ENCODE data around the gene SIGLEC6.
"Not testable (repeated sequence)": the region's sequence is repeated elsewhere in the genome, so short reads cannot be mapped to it uniquely, and the experiment has no call there.

SIGLEC6 gene

DNA sequence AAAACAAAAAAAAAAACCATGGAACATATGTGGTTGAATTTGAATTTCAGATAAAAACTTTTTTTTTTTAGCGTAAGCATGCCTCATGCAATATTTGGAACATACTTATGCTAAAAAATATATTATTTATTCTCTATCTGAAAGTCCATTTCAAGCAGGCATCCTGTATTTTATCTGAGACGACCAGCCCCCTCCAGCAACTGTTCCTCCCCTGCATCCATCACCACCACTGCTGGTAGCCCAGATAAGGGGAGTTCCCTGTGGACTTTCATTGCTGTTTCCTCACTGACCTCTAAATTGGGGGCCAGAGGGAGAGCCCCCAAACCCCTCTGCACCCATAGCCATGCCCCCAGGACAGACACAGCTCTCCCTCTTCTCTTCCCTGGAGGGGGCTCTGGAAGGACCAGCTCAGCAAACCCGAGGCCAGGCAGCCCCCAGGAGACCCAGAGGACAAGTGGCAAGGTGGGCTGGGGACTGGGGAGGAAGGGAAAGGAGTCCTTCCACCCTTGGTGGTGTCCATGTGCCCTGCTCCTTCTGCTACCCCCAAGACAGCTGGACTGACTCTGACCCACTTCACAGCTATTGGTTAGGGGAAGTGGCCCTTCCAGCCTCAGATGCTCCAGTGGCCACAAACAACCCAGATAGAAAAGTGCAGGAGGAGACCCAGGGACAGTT, 23.3 kb downstream of the SIGLEC6 start:
- DNase-seq, result no peak

GRCh38 chr19:51507640-51508058, 23.8 kb downstream of the SIGLEC6 start:
- no peak for DNase-seq

GRCh38 chr19:51507192-51507591, 24.3 kb downstream of the SIGLEC6 start:
- DNase-seq, result no peak

GRCh38 chr19:51505904-51506303, 25.6 kb downstream of the SIGLEC6 start:
- no peak for DNase-seq

DNA sequence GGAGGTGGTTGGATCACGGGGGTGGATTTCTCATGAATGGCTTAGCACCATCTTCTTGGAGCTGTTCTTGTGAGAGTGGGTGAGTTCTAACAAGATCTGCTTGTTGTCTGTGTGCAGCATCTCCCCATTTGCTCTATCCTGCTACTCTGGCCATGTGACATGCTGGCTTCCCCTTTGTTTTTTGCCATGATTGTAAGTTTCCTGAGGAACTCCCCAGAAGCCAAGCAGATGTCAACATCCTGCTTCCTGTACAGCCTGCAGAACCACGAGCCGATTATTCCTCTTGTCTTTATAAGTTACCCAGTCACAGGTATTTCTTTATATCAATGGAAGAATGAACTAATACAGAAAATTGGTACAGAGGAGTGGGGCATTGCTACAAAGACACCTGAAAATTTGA, 27.6 kb downstream of the SIGLEC6 start:
- DNase-seq, result no peak

- no peak for DNase-seq
Observed at GRCh38 chr19:51503286-51503817, 28.1 kb downstream of the SIGLEC6 start.

DNA sequence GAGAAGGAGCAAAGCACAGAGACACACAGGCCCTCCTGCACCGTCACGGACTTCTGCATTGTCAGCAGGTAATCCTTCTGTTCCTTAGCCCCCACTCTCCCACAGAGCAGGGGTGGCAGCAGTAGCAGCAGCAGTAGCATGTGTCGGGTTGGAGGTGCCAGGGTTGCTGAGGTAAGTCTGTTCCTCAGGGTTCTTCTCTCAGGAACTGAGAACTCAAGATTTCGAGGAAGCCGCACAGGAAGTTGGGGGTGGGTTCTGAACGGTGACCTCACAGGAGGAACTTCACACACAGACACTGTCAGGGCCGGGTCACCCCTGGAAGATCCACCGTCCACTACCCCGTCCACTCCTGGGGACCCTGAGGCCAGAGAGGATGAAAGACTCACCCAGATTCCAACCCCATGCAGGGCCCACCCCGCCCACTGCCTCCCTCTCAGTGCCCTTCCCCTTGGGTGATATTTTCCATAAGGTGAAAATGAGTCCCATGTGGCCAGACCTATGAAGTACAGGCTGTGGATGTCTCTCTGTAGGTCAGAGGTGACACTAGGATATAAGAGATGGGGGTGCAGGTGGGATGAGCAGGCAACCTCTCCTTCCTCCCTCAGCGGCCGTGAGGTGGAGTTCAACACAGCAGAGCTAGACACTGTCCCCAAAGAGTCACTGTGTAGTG, 29.7 kb downstream of the SIGLEC6 start, which contains the start of gene SIGLEC12:
Gene SIGLEC12 (minus strand): TSS at position 207 of the 670 bp plus-strand sequence. CDS start 67 bp downstream, at position 140.
- DNase-seq, result no peak

- DNase-seq, result not testable (repeated sequence)
Observed at GRCh38 chr19:51500931-51501330, 30.5 kb downstream of the SIGLEC6 start.

DNA sequence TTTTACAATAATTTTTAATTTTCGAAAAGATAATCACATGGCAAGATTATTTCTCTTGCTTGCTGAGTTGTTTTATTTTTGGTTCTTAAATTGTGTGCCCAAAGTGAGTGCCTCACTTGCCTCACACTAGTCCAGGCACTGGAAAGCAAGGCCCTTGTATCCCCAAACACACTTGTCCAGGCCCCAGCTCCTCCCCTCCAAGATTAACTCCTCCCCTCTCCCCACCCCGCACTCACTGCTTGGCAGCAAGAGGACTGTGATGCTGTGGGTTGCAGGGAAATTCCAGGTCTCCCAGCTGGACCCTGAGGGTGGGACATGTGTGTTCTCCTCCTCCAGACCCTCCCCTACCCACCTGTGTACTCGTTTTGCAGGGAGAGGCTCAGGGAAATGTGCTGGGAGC, 33.8 kb downstream of the SIGLEC6 start:
- no peak for DNase-seq

DNA sequence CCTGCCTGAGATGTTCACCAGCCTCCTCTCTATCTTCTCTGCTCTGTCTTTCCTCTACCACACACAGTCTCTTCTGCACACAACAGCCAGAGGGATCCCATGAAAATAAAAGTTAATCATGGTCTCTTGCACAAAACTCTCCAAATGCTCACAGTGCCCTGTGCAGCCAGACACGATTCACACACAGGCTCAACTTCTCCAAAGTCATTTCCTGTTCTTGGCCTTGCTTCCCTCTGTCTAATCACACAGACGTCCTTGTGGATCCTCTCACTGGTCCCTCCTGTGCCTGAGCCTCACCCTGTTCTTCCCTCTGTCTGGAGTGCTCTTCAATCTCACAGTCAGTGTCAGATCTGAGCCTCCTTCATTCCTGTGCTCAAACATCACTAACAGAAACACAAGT, 37.7 kb downstream of the SIGLEC6 start:
- no peak for DNase-seq

DNA sequence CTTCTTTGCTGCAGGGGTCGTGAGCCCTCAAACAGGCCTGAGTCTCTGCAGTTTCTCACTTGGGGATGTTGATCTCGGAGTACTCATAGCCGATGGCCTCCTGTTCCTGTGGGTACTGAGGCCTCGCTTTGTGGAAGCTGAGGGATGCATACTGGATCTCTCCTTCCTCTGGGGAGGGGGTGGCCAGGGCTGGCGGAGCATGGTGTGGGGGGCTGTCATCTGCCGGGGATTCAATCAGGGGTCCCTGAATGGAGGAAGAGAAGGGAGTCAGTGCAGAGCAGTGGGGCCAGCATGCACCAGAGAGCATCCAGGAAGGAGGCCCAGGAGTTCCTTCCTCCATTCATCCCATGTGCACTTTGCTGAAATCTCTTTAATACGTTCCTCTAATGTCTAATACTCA, 39.9 kb downstream of the SIGLEC6 start:
- DNase-seq, result no peak

DNA sequence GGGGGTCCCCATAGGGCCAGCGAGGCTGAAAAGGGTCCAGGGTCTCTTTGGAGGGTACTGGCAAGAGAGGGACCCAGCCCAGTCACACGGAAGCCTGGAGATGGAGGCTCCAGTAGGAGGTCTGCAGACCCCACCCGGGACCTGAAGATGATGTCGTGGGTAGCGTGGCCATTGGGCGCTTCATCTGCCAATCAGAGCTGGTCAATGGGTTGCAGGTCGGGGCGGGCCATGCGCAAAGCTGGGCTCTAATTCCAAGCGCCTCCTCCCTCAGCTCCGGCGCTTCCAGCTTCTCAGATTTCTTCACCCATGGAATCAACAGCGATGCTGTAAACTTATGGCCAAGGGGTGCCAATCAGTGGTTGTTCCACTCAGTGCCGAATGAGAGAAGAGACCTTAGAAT, 40.8 kb downstream of the SIGLEC6 start:
- no peak for DNase-seq

- no peak for DNase-seq
Observed at GRCh38 chr19:51489113-51489512, 42.4 kb downstream of the SIGLEC6 start.

- no peak for DNase-seq
Observed at GRCh38 chr19:51488491-51488890, 43.0 kb downstream of the SIGLEC6 start.

DNA sequence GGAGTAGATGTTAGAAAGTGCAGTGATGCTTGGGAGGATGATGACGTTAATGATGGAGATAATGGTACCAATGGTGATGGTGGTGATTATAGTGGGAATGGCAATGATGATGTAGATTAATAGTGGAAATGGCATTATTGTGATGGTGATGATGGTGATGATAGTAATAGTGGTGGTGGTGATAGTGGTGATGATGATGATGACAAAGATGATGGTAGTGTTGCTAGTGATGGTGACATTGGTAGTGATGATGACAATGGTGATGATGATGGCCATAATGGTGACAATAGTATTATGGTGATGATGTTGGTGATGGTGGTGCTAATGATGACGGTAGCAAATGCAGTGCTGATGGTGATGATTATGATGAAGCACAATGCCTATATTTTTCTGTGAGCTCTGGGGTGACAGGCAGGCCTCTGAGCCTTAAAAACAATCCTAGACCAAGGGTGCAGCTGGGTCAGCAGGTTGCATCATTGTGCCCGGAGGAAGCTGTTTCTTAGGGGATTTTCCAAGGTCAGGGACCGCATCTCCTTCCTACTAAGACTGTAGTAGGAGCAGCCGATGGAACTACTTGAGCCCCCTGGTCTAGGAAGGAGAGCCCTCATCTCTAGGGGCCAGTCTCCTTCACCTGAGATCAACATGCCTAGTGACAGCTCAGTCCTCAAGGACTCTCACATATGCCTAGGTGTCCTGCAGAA, 45.4 kb downstream of the SIGLEC6 start:
- DNase-seq, result no peak

- DNase-seq, result no peak
Observed at GRCh38 chr19:51480590-51480989, 50.9 kb downstream of the SIGLEC6 start.

DNA sequence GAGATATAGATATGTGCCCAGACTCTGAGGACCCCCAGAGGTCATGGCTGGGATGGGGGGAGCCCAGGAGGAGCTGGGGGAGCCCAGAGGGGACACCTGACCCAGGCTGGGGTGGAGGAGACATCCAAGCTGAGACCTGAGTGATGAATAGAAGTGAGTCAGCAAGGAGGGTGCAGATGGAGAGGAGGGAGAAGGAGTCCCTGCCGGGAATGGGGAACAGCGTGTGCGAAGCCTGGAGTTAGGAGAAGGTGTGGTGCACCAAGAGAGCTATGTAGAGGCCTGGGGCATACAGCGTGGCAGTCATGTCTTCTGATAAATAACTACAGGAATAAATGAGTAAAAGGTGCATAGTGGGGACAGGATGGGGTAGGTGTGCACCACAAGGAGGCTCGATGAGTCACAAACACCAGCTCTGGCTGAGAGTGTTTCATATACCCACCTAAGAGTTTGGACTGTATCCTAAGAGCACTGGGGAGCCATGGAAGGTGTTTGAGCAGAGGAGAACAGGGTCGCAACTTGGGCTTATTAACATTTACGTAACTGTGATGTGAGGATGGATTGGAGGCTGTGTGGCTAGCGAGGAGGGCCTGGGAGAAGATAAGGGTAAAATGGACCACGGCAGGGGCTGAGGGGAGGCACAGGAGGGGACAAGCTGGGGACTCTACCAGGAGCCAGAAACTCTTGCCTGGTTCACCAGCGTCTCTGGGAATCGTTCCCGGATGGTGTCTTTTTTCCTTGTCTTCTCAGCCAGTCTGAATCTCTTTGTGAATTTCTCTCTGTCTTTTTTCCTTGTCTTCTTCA, 51.7 kb downstream of the SIGLEC6 start:
- peak in 1 of 2 experiments; percentile 9 for DNase-seq

DNA sequence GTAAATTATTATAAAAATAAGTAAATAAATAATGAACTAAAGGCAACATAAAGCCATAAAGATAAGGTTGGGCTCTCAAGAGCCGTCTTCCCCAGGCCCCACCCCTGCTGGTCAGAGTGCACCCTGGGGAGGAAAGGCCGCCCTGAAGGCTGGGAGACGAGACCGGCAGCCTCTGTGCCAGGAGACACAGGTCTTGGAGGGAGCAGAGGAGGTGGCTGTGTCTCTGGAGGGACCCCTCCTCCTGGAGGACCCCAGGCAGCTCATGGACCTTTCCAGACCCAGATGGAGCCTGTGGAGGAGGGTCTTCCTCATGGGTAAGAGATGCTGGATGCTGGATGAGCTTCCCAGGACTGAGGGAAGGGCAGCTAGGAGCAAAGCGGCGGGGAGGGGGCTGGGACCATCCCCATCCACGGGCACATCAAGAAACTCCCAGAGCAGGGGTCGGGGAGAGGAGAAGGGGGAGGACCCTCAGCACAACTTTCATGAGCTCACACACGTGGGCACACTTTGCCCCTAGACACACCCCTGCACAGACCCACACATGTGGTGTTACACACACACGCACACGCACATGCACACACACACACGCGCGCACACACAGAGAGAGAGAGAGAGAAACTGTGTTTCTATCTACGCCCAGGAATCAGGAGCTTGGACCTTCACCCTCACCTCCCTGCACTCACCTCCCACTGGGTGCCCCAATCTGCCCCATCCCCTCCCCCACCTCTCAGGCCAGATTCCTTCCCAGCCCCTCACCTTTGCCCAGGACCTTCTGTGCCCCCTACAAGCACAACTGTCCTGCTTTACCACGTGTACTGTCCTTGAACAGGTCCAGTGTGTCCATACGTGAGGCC, 52.9 kb downstream of the SIGLEC6 start, which contains the start of gene CEACAM18:
Gene CEACAM18 (plus strand): TSS at position 159 of the 854 bp plus-strand sequence.
- no peak for DNase-seq

- no peak for DNase-seq
Observed at GRCh38 chr19:51477344-51477743, 54.1 kb downstream of the SIGLEC6 start.

DNA sequence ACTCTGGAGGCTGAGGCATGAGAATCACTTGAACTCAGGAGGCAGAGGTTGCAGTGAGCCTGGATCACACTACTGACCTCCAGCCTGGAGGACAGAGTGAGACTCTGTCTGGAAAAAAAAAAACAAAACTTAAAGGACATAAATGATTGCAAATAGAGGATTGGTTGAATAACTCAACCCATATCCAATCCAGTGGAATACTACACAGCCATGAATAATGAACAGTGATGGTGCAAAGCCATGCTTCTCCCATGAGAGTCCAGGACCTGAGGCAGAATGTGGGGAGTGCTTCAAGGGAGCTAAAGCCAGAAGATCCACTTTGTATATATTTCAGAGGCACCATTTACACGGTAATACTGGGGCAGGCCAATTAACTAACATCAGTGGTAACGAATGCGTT, 55.3 kb downstream of the SIGLEC6 start:
- no peak for DNase-seq

DNA sequence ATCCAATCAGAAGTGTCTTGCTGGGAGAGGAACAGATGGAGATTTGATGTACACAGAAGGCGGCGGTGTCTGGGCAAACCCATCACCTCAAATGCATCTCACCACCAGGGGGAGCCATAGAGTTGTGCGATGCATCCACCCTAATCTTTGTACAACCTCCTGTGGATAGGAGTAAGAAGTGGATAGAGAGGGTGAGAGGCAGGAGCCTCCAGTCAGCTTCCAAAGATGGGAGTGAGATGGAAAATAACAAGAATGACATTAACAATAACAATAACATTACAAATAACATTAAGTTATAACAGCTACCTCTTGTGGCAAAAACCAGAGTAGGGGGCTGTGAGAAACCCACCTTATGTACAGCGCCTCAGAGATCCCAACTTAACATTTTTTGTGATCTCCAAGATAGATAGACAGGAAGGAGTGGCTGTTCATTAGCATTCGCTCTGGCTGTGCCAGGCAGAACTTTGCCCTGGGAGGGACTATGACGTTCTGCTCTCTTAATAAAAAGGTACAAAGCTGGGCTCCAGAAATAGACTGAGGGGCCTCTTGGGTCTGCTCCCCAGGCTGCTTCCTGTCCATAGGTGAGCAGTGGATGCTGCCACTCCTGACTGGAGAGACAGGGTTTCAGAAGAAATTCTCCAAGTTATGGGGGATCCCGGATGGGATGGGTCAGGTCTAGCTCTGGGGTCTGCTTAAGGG, 58.3 kb downstream of the SIGLEC6 start:
- DNase-seq, result peak; percentile 85 to 87

All from activated CD4-positive, alpha-beta T cell treated with anti-CD3 and anti-CD28 coated beads, Interleukin-2, amount 50 U/mL, for 4 hours (primary cell).